ENCODE data around the gene NCAPD3.
"Not testable (repeated sequence)": the region's sequence is repeated elsewhere in the genome, so short reads cannot be mapped to it uniquely, and the experiment has no call there.

- TF ChIP-seq CTCF (IDR thresholded peaks at IDR 0.05; ENCODE audit: low read depth, low read length); POLR2A (IDR thresholded peaks at IDR 0.05; ENCODE audit: extremely low read depth, insufficient read length); MYC (IDR thresholded peaks at IDR 0.05; ENCODE audit: low read depth, low read length); MAX (IDR thresholded peaks at IDR 0.05; ENCODE audit: low read depth, low read length): not testable (repeated sequence)
Observed at GRCh38 chr11:134113787-134114186, 110.0 kb downstream of the NCAPD3 start.
